Measurements from ENCODE around the gene CAMK1D.
"Not testable (repeated sequence)": the region's sequence is repeated elsewhere in the genome, so short reads cannot be mapped to it uniquely, and the experiment has no call there.

The CAMK1D gene

DNA sequence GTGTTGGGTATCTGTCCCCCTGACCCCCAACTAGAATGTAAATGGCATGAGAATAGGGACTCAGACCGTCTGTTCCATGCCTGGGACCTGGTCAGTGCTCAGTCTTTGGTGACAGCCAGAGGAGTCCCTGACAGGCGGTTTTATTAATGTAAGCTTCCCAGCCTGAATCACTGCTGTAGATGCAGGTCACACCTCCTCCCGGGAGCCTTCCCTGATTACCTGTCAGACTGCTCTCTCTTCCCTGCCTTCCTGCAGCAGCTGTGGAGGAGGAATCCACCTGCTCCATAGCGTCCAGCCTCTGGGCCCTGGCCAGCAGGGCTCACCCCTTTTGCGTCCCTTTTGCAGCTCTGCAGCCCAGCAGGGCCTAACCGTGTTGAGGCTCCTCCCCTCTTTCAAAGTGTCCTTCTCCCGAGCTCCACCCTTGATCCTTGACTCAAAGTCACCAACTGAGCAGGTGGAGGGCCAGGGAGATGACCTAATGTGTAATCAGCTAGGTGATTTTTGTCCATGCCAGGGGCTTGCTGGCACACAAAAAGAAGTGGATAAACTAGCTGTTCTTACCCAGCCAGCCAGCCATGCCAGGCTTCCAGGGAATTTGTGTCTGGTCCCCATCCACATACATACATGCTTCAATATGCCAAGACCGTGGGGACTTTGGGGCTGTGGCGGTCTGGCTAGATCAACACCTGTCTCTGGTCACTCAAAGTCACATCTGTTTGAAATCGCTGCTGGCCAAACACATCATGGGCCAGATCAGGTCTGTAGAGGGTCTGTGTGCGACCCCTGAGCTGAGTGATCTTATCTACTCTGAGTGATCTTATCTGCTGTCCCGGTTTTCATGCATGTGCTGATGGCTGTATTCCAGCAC lies 457.1 kb downstream of the CAMK1D start:
- TF ChIP-seq ZNF274 (IDR thresholded peaks at IDR 0.05; ENCODE audit: low read depth, low read length): no peak
- no peak overlapping the region for H3K4me3 ChIP-seq (ENCODE audit: low read length)

DNA sequence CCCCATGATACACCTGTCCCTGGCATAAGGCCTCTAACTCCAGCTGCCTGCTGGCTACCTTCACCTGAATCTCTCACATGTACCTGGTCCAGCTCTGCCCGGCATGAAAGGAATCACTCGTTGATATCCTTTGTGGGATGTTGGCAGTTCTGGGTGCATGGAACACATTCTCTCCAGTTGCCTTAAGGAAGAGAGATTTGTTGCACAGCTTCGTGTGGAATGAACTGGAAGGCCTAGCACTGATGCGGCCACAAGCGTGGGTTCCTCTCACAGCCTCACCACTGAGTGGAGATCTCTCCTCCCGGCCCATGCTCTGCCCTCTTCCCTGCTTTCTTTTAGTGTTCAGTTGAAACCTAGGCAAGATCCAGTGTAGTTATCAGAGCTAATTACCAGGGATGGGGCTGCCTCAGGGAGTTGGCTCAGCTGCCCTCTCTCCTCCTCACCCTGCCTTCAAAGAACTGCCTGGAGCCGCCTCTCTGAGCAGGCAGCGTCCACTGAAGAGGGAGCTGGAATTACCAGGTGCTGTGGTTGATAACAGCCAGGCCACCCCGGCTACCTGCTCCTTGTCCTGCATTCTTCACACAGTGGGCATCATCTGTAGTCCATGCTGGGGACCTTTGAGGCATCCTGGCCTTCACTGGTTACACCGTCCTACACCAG lies 457.9 kb downstream of the CAMK1D start:
- TF ChIP-seq ZNF274 (IDR thresholded peaks at IDR 0.05; ENCODE audit: low read depth, low read length): no peak

DNA sequence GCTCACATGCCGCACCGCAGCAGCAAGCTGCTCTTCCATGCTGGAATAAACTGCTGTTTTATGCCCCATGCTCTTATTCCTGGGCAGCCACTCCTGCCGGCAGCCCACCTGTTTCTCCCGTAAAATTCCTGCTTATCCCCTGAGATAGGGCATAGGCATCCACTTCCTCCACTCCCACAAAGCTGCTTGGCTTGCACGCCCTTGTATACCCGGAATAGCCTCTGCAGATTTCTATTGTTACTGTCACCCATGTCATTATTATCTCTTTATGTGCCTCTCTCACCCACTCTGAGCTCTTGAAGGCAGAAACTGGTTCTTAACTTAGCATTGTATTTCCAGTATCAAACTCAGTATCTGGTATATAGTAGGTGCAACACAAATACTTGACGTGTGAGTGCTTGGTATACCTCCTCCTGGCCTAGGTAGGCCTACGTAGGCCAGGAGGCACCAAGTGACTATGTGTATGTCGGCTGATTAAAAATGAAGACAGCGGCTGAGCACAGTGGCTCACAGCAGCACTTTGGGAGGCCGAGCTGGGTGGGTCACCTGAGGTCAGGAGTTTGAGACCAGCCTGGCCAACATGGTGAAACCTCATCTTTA lies 458.8 kb downstream of the CAMK1D start:
- no peak overlapping the region for H3K4me3 ChIP-seq (ENCODE audit: low read length)
- TF ChIP-seq ZNF274 (IDR thresholded peaks at IDR 0.05; ENCODE audit: low read depth, low read length): no peak

More for the DNA sequence above, 457.9 kb downstream of the CAMK1D start:
- H3K4me3 ChIP-seq (ENCODE audit: low read length): no peak overlapping the region

- not testable (repeated sequence) for H3K4me3 ChIP-seq (ENCODE audit: low read length)
These were observed 460.7 kb downstream of the CAMK1D start for GRCh38 chr10:12810046-12810445.

- H3K4me3 ChIP-seq (ENCODE audit: low read length): no peak overlapping the region
- TF ChIP-seq ZNF274 (IDR thresholded peaks at IDR 0.05; ENCODE audit: low read depth, low read length): no peak
These were observed 462.5 kb downstream of the CAMK1D start for GRCh38 chr10:12811826-12812225.

DNA sequence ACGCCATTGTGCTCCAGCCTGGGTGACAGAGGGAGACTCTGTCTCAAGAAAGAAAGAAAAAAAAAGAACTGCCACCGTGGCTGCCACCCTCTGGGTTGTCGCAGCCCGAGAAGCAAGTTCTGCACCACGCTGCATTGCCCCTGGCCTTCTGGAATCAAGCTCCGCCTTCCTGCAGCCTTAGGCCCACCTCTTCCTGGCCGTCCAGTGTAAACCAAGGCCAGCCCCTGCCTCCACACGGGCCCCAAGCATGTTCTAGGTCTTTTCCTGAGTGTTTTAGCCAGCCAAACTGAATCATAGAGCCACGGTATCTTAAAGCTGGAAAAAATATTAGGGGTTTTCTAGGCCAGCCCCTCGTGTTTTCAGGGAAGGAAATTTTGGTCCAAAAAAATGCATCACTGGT lies 463.2 kb downstream of the CAMK1D start:
- H3K4me3 ChIP-seq (ENCODE audit: low read length): no peak overlapping the region
- no peak for TF ChIP-seq ZNF274 (IDR thresholded peaks at IDR 0.05; ENCODE audit: low read depth, low read length)

DNA sequence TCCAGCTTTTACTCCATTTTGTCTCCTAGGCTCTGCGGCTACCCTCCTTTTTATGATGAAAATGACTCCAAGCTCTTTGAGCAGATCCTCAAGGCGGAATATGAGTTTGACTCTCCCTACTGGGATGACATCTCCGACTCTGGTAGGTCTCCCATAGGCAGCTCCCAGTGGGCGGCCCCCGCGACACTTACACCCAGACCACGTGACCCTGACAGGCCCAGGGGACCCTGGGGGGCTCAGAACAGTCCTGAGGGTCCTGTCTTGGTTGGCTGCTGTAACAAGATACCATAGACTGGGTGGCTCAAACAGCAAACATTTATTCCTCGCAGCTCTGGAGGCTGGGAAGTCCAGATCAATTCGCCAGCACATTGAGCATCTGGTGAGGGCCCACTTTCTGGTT lies 464.8 kb downstream of the CAMK1D start:
- TF ChIP-seq ZNF274 (IDR thresholded peaks at IDR 0.05; ENCODE audit: low read depth, low read length): no peak
- no peak overlapping the region for H3K4me3 ChIP-seq (ENCODE audit: low read length)

DNA sequence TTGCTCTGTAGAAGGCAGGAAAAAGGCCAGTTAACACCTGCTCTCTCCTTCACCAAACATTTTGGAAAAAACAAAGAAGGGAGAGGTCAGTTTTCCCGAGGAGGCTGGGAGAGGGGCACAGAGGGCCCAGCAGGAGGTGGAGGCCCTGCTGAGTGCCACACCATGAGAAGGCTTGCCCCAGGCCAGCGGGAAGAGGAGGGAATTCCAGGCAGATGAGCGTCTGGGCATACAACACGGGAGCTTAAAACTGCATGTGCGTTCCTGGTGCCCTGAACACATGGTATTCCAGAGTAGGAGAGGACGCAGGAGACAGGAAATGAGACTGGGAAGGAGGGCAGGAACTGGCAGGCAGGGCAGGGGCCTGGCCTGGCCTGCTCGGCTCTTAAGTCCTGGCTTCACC lies 469.7 kb downstream of the CAMK1D start:
- H3K4me3 ChIP-seq (ENCODE audit: low read length): no peak overlapping the region
- TF ChIP-seq ZNF274 (IDR thresholded peaks at IDR 0.05; ENCODE audit: low read depth, low read length): no peak

DNA sequence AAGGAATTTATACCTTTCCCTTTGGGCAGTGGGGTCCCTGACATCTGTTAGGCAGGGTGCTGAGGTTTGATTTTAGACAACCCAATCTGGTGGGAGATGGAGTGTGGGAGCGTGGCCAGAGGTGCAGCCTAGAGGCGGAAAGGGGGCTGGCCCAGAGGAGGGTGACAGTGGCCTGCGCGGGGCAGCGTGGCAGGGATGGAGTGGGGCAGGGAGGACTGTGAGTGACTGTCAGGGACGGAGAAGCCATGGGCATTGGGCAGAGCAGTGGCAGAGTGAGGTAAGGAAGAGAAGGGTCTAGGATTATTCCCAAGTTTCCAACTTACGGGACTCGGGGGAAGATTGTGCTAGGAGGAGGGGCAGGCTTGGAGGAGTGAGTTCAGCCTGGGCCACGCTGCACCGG lies 470.3 kb downstream of the CAMK1D start:
- no peak overlapping the region for H3K4me3 ChIP-seq (ENCODE audit: low read length)
- no peak for TF ChIP-seq ZNF274 (IDR thresholded peaks at IDR 0.05; ENCODE audit: low read depth, low read length)

DNA sequence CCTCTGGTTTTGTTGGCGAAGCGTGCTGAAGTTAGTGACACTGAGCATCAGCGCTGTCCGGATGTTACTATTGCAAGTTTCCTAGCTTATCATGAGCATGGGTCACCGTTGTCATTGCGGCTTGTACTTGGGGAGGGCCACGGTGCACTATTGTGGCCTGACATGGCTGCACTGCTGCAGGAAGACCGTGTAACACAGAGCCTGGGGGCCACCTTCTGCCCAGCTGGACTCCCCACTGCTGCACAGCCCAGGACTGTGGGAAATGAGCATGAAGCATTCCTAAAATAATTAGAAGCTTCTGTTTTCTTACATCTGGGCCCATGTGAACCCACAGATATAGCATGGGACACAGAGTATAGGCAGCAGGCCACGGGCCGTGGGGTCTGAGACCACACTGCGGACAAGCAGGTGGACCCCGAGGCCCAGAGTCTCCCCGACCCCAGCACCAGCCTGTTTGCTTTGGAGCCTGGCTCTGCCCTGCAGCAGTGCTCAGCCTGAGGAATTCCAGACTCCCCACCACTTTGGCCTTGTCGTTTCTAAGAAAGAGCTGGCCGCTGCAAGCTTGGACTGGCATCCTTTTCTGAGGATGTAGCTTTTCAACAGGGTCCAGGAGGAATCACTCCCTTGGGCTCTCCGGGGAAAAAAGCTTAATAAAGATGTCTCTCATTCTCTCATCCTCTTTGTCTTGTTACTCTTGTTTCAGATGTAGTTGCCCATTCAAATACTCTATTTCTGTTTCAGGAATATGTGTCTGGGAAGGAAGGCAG lies 473.0 kb downstream of the CAMK1D start:
- H3K4me3 ChIP-seq (ENCODE audit: low read length): no peak overlapping the region
- TF ChIP-seq ZNF274 (IDR thresholded peaks at IDR 0.05; ENCODE audit: low read depth, low read length): no peak

DNA sequence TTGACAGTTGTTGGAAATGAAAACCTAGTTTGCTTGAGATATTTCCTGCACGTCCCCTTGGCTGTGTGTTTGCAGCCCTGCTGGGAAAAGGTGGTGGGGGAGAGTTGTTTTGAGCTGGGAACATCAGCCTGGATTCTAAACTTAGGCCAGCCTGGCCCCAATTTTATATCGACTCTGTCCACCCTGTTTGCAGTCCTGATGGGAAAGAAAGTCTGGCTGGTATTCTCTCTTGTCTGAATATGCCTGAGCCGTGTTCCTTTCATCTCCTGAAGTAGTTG lies 473.5 kb downstream of the CAMK1D start:
- H3K4me3 ChIP-seq (ENCODE audit: low read length): no peak overlapping the region
- no peak for TF ChIP-seq ZNF274 (IDR thresholded peaks at IDR 0.05; ENCODE audit: low read depth, low read length)

GRCh38 chr10:12823328-12823727 lies 474.0 kb downstream of the CAMK1D start:
- TF ChIP-seq ZNF274 (IDR thresholded peaks at IDR 0.05; ENCODE audit: low read depth, low read length): no peak
- H3K4me3 ChIP-seq (ENCODE audit: low read length): no peak overlapping the region

DNA sequence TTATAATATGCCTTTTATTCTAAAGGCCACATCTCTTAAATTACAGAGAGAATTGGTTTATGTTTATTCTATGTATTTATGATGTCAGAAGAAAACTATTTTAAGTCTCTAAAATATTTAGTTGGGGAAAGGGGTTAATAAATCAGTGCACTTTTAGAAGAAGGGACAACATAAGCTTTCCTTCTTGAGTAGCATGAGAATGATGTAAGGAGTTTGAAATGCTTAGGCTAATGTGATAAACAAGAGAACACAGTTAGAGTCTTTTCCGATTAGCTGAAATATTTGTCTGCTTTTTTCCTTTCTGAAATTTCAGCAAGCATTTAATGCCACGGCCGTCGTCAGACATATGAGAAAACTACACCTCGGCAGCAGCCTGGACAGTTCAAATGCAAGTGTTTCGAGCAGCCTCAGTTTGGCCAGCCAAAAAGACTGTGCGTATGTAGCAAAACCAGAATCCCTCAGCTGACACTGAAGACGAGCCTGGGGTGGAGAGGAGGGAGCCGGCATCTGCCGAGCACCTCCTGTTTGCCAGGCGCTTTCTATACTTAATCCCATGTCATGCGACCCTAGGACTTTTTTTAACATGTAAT lies 476.0 kb downstream of the CAMK1D start:
- no peak overlapping the region for H3K4me3 ChIP-seq (ENCODE audit: low read length)
- no peak for TF ChIP-seq ZNF274 (IDR thresholded peaks at IDR 0.05; ENCODE audit: low read depth, low read length)

DNA sequence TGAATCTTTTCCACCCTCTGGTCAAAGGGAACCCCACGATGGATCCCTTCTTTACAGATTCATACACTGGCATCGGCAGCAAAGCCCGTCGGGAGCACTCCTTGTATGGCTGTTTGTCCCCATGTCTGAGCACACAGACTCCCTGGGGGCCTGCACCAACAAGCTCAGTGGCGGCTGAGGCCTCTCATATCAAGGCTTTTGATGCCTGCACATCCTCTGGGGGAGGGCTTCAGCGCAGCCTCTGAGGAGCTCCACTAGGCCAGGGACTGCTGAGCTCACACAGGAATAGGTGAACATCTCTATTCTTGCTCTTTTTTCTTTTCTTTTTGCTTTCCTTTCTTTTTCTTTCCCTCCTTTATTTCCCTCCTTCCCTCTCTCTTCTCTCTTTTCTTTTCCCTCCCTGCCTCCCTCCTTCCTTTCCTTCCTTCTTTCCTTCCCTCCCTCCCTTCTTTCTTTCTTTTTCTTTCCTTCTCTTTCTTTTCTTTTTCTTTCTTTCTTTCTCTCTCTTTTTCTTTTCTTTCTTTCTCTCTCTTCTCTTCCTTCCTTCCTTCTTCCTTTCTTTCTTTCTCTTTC lies 477.5 kb downstream of the CAMK1D start:
- no peak for TF ChIP-seq ZNF274 (IDR thresholded peaks at IDR 0.05; ENCODE audit: low read depth, low read length)
- H3K4me3 ChIP-seq (ENCODE audit: low read length): no peak overlapping the region

All from GM08714 (cell line).